Esophagus muscularis mucosa (tissue), 4 donors: ENCODE data around the gene ARHGAP24. TPM values are rescaled to one million over a fixed set of nuclear protein-coding genes. Genes with fewer than 3 reads are reported as not detected.

ENCODE experiments used
- DNase-seq: peaks from one replicate; pipeline ENCODE4 v3.0.0-alpha.2; 2017; ENCODE audit errors: extremely low spot score
- H3K27ac ChIP-seq, 4 donors: fragments of 200-600 bp; sonication (generic); replicated peaks in 1 of 4; 1 replicate in 3 of 4; 2 replicates in 1 of 4; pipeline ENCODE4 v1.5.1; 2016 to 2019; ENCODE audit warnings: mild to moderate bottlenecking in 1 of 4
- H3K27me3 ChIP-seq, 4 donors: fragments of 200-600 bp; sonication (generic); one replicate each; pipeline versions ENCODE4 v1.5.1 to v1.6.0; 2016 to 2019
- H3K36me3 ChIP-seq, 4 donors: fragments of 200-600 bp; sonication (generic); one replicate each; pipeline ENCODE4 v1.5.1; 2016 to 2019
- H3K4me1 ChIP-seq, 4 donors: fragments of 200-600 bp; sonication (generic); one replicate each; pipeline ENCODE4 v1.5.1; 2016 to 2019
- H3K4me3 ChIP-seq, 4 donors: fragments of 200-600 bp; sonication (generic); 1 replicate in 2 of 4; 2 replicates in 2 of 4; pipeline ENCODE4 v1.5.1; 2016 to 2019; ENCODE audit warnings: mild to moderate bottlenecking in 4 of 4, moderate library complexity in 1 of 4
- H3K9me3 ChIP-seq, 4 donors: fragments of 200-600 bp; sonication (generic); 1 replicate in 3 of 4; 2 replicates in 1 of 4; pipeline ENCODE4 v1.5.1; 2016 to 2019
- EP300 ChIP-seq: sonication (generic); formaldehyde crosslinking; IDR thresholded peaks from one replicate; pipeline ENCODE4 v1.6.1; 2017; ENCODE audit warnings: antibody characterized with exemption
- POLR2A ChIP-seq: fragments of 450-650 bp; IDR thresholded peaks from one replicate; pipeline ENCODE4 v1.6.1; 2017; ENCODE audit warnings: antibody characterized with exemption, moderate library complexity, mild to moderate bottlenecking, low read depth
- POLR2AphosphoS5 ChIP-seq, 2 donors: sonication (generic); formaldehyde crosslinking; IDR thresholded peaks; one replicate each; pipeline ENCODE4 v1.6.1; 2017; ENCODE audit warnings: antibody characterized with exemption in 2 of 2
- WGBS: methylation state at CpG from one replicate; pipeline ENCODE4 v1.1.5; 2018; 5-methylcytosine and 5-hydroxymethylcytosine counted together
- intact Hi-C: fragments of 100-400 bp; cut with DNase I; formaldehyde crosslinking; loops from one replicate; pipeline ENCODE4 v1.15.1; 2023
- total RNA-seq, 4 donors: library from RNA; depleted of rRNA; stranded (reverse); fragments of >200 nt; gene quantifications; one replicate each; pipeline versions ENCODE4 v1.1.0 to v1.2.1, GENCODE V29; 2016
- TF ChIP-seq, protein P1 (sequence below), 3 experiments: fragments of 200-600 bp in 2 of 3; fragments of 450-650 bp in 1 of 3; sonication (generic) in 2 of 3; IDR thresholded peaks; one replicate each; pipeline ENCODE4 v1.5.1; 2017 to 2019; ENCODE audit warnings: antibody characterized with exemption in 3 of 3, mild to moderate bottlenecking in 2 of 3, moderate library complexity in 1 of 3

Gene ARHGAP24
- total RNA-seq, 4 donors from 2014 or later: 17.6 to 30.2 (median 23.6) TPM

DNA sequence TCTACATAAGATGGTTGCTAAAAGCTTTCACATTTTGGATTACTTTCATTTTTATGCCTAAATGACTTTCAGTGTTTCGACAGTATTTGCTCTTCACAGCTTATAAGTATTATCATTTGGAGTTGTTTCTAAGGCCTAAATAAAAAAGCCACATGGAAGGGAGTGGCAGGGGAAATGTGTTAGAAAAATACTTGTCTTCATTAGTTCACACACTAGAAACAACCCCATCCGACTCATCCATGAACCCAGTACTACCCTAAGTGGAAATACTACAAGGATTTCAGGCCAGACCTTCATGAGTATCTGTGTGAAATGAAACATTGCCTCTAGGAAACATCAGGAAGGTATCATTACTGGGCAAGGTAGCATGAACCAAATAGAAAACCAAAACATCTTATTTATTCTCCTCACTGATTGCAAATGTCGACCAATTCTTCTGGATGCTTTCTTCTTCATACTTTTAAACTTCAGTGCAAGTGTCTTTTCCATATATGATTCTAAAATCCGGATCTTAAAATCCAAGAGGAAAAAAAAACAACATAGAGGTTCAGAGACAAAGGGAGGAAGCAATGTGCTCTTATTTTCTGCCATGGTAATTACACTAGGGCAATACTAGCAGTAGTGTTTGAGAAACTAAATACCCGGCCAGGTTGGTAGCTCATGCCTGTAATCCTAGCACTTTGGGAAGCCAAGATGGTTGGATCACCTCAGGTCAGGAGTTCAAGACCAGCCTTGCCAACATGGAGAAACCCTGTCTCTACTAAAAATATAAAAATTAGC is 349.4 kb downstream of the ARHGAP24 start:
- Histone ChIP-seq H3K9me3 (no peaks in the 10 kb centered on the region), H3K27me3 (no peaks in the 10 kb centered on the region), H3K4me1 (peaks cover 34 to 66% (median 59%) of the 10 kb centered on the region in 4 donors), H3K27ac (peak overlapping the region in 2 of 4 donors; percentile 53 to 54), H3K4me3 (peak overlapping the region in 2 of 4 donors; percentile 11 to 13), H3K36me3 (no peaks in the 10 kb centered on the region)
- WGBS: 68% methylated on average over 5 of the region's 5 CpGs
- intact Hi-C loops: no loop called here
- no peak for DNase-seq
- TF ChIP-seq POLR2A (no peak), EP300 (no peak), POLR2AphosphoS5 (IDR thresholded peaks at IDR 0.05) (no peak)
- TF ChIP-seq, protein P1, sequence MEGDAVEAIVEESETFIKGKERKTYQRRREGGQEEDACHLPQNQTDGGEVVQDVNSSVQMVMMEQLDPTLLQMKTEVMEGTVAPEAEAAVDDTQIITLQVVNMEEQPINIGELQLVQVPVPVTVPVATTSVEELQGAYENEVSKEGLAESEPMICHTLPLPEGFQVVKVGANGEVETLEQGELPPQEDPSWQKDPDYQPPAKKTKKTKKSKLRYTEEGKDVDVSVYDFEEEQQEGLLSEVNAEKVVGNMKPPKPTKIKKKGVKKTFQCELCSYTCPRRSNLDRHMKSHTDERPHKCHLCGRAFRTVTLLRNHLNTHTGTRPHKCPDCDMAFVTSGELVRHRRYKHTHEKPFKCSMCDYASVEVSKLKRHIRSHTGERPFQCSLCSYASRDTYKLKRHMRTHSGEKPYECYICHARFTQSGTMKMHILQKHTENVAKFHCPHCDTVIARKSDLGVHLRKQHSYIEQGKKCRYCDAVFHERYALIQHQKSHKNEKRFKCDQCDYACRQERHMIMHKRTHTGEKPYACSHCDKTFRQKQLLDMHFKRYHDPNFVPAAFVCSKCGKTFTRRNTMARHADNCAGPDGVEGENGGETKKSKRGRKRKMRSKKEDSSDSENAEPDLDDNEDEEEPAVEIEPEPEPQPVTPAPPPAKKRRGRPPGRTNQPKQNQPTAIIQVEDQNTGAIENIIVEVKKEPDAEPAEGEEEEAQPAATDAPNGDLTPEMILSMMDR (IDR thresholded peaks at IDR 0.05): no peak

DNA sequence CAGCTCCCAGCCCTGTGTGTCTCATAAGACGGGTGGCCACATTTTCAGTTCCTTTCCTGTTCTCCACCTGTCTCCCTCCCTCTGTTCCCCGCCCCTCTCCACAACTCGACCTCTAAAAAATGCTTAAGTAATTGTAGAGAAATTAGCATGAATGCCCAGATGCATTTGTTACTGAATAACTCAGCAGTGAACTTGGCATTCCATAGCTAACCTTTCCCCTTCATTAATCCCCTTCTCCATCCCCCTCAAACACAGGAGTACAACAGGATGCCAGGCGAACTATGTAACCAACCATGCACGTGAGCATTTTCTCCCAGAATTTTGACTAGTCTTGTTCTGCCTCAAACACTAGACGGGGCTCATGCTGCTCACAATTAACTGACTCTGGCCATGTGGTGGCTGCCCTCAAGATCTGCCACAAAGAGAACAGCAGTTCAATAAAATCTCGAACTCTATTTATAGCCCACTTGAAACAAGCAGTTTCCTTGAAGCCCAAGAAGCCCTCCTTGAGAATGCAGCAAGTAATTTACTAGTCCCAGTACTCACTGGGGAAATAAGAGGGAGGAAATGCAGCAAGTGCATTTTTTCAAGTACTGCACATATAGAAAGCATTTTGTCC is 351.2 kb downstream of the ARHGAP24 start:
- no peaks in the 10 kb centered on the region for H3K27me3 ChIP-seq
- WGBS: 36% methylated on average over 7 of the region's 7 CpGs
- DNase-seq: no peak
- no peaks in the 10 kb centered on the region for H3K36me3 ChIP-seq
- TF ChIP-seq, protein P1 (IDR thresholded peaks at IDR 0.05): peak in 2 of 3 experiments; percentile 13 to 33
- TF ChIP-seq POLR2A: no peak
- no peak for TF ChIP-seq POLR2AphosphoS5 (IDR thresholded peaks at IDR 0.05)
- TF ChIP-seq EP300: no peak
- H3K9me3 ChIP-seq: no peaks in the 10 kb centered on the region
- intact Hi-C loops: no loop called here
- H3K4me3 ChIP-seq: no peak overlapping the region
- peaks cover 34 to 81% (median 69%) of the 10 kb centered on the region in 4 donors for H3K4me1 ChIP-seq
- H3K27ac ChIP-seq: peak overlapping the region in 3 of 4 donors; percentile 20 to 42 (median 30)

DNA sequence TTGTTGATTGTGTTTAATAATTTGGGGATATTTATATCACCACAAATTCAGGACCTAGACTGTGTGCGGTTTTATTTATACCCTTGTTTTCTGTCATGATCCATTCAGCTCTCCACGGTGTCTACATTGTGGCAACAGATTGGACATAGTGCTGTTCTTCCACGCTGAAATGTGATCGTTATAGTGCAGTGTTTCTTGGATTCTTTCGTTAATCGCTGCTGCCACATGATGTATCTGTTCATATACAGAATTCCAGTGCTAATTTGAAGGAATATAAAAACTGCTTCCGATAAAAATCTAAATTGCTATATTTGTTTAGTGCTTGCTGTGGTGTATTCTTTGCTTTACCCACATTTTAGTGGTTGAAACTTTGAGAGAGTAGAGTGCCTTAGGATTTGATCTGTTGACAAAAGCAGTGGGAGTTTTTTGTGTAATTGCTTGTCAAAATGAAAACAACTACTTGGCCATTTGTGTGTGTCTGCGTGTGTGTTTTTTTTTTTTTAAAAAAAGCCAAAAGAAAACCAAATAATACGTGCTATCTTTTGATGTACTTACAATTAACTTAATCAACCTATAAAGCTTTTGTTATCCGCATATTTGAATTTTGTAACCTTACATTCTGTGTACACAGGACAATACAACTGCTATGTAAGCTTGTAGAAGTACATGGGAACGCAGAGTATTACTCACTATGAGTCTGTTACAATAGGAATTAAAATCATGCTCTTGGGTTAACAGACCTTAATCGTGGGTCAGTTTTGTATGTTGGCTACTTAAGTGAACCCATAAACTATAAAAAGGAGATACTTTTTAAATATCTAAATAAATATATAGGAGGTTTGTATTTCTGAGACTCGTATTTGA is 353.3 kb downstream of the ARHGAP24 start:
- Histone ChIP-seq H3K27me3 (no peaks in the 10 kb centered on the region), H3K9me3 (no peaks in the 10 kb centered on the region), H3K27ac (peak overlapping the region in 3 of 4 donors; percentile 50 to 69 (median 55)), H3K4me1 (peaks cover 28 to 81% (median 67%) of the 10 kb centered on the region in 4 donors), H3K4me3 (peak overlapping the region; percentile 27 to 40 (median 37)), H3K36me3 (no peaks in the 10 kb centered on the region)
- no peak for DNase-seq
- 52% methylated on average over 13 of the region's 13 CpGs for WGBS
- intact Hi-C loops: no loop called here
- TF ChIP-seq POLR2AphosphoS5 (IDR thresholded peaks at IDR 0.05) (no peak), EP300 (no peak), POLR2A (no peak)
- TF ChIP-seq, protein P1 (IDR thresholded peaks at IDR 0.05): no peak

DNA sequence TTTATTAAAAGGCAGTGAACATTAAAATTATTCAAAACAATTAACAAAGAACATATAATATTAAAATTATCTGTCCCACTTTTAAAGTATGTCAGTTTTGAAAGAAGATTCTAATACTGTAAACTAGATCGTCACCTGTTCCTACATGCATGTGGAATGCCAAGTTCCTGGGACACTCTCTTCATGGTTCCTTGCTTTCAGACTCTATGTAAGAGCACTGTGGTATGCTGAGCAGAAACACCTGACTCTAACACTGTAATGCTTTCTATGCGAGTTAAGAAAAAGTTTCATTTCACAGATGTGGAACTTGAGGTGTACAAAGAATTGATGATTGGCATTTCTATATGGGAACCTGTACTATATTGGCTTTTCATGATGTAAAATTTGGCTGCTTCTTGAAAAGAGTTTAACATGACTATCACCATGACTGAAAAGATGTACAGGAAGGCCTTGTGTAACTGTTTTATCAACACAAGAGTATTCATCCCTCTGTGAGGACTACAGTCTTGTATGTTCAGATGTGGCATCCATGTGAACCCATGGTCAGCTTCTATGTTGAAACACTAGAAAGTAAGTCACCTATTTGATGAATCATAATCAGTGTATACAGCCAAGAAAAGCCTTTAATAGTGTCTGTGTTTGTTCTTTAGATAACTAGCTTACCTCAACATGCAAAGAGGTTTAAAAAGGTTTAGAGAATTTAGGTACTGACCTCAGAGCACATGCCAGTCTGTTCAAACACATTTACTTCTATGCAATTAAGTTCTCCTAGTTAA is 354.5 kb downstream of the ARHGAP24 start:
- peaks cover 18 to 69% (median 62%) of the 10 kb centered on the region in 4 donors for H3K4me1 ChIP-seq
- no peak overlapping the region for H3K4me3 ChIP-seq
- H3K27me3 ChIP-seq: no peaks in the 10 kb centered on the region
- H3K27ac ChIP-seq: no peak overlapping the region
- no peak for DNase-seq
- TF ChIP-seq EP300 (no peak), POLR2A (no peak), POLR2AphosphoS5 (IDR thresholded peaks at IDR 0.05) (no peak)
- TF ChIP-seq, protein P1 (IDR thresholded peaks at IDR 0.05): no peak
- 81% methylated on average over 2 of the region's 2 CpGs for WGBS
- intact Hi-C loops: no loop called here
- no peaks in the 10 kb centered on the region for H3K9me3 ChIP-seq
- H3K36me3 ChIP-seq: no peaks in the 10 kb centered on the region
